ENCODE data around the gene KASH5.

The KASH5 gene

DNA sequence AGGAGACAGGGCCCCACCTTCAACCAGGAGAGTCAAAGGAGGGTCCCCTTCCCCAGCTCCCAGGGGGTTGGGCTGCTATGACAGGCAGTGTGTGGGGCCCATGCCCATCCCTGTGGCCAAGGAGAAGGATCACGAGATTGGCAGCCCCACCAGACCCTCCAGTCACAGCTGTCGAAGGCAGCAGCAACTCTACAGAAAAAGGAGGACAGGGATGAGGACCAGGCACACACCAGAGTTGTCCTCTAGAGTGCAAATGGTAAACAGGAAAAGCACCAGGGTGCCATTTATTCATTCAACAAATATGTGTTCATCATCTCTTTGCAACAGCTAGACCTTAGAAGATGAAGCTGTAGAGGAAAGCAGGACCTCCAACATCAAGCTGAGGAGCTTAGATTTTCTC lies 31.1 kb downstream of the KASH5 start:
- TF ChIP-seq, protein P1, sequence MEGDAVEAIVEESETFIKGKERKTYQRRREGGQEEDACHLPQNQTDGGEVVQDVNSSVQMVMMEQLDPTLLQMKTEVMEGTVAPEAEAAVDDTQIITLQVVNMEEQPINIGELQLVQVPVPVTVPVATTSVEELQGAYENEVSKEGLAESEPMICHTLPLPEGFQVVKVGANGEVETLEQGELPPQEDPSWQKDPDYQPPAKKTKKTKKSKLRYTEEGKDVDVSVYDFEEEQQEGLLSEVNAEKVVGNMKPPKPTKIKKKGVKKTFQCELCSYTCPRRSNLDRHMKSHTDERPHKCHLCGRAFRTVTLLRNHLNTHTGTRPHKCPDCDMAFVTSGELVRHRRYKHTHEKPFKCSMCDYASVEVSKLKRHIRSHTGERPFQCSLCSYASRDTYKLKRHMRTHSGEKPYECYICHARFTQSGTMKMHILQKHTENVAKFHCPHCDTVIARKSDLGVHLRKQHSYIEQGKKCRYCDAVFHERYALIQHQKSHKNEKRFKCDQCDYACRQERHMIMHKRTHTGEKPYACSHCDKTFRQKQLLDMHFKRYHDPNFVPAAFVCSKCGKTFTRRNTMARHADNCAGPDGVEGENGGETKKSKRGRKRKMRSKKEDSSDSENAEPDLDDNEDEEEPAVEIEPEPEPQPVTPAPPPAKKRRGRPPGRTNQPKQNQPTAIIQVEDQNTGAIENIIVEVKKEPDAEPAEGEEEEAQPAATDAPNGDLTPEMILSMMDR (IDR thresholded peaks at IDR 0.05; ENCODE audit: low read depth, low read length), result no peak
- no peak for TF ChIP-seq EZH2phosphoT487 (IDR thresholded peaks at IDR 0.05; ENCODE audit: low read depth)
- H3K9ac ChIP-seq (ENCODE audit: low read length), result no peak overlapping the region

DNA sequence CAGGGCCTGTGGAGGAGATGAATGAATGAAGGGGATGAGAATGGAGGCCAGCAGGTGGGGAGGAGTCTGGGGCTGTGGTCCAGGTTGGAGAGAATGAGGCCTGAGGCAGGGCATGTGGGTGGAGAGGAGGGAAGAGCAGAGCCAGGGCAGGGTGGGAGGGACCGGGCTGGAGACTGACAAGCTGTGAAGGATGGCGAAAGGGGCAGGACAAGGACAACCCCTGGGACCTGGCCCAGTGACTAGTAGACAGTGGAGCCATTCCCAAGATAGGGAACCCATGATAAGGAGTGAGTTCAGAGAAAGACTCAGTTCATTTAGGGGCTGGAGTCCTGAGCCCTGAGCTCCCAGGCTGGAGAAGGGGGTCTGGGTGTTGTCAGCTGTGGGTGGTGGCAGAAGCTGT lies 32.2 kb downstream of the KASH5 start:
- H4K20me1 ChIP-seq (ENCODE audit: insufficient read depth, low read length), result no peaks in the 10 kb centered on the region
- H3K36me3 ChIP-seq (replicated peaks; ENCODE audit: low read depth, low read length), result no peaks in the 10 kb centered on the region
- H3K9ac ChIP-seq (ENCODE audit: low read length), result no peak overlapping the region
- no peak overlapping the region for H3K4me3 ChIP-seq (ENCODE audit: low read length)
- H3K4me1 ChIP-seq (ENCODE audit: low read length), result no peaks in the 10 kb centered on the region
- peaks cover 27% of the 10 kb centered on the region for H3K27me3 ChIP-seq (ENCODE audit: low read depth, low read length)
- H3K79me2 ChIP-seq (ENCODE audit: low read length), result no peaks in the 10 kb centered on the region
- H3K4me2 ChIP-seq (ENCODE audit: low read length), result no peak overlapping the region
- H3K9me3 ChIP-seq (ENCODE audit: insufficient read depth, low read length), result no peaks in the 10 kb centered on the region
- no peak overlapping the region for H2AFZ ChIP-seq (ENCODE audit: low read depth, low read length)
- TF ChIP-seq EZH2phosphoT487 (IDR thresholded peaks at IDR 0.05; ENCODE audit: low read depth), result no peak
- TF ChIP-seq, protein P1 (IDR thresholded peaks at IDR 0.05; ENCODE audit: low read depth, low read length), result no peak
- H3K27ac ChIP-seq (ENCODE audit: low read length), result no peak overlapping the region

More for the DNA sequence above, 31.1 kb downstream of the KASH5 start:
- Histone ChIP-seq H4K20me1 (ENCODE audit: insufficient read depth, low read length) (no peaks in the 10 kb centered on the region), H3K9me3 (ENCODE audit: insufficient read depth, low read length) (no peaks in the 10 kb centered on the region), H3K27ac (ENCODE audit: low read length) (no peak overlapping the region), H3K4me1 (ENCODE audit: low read length) (no peaks in the 10 kb centered on the region), H3K79me2 (ENCODE audit: low read length) (no peaks in the 10 kb centered on the region), H3K4me2 (ENCODE audit: low read length) (no peak overlapping the region), H2AFZ (ENCODE audit: low read depth, low read length) (no peak overlapping the region), H3K4me3 (ENCODE audit: low read length) (no peak overlapping the region), H3K36me3 (replicated peaks; ENCODE audit: low read depth, low read length) (no peaks in the 10 kb centered on the region), H3K27me3 (ENCODE audit: low read depth, low read length) (peaks cover 18% of the 10 kb centered on the region)

DNA sequence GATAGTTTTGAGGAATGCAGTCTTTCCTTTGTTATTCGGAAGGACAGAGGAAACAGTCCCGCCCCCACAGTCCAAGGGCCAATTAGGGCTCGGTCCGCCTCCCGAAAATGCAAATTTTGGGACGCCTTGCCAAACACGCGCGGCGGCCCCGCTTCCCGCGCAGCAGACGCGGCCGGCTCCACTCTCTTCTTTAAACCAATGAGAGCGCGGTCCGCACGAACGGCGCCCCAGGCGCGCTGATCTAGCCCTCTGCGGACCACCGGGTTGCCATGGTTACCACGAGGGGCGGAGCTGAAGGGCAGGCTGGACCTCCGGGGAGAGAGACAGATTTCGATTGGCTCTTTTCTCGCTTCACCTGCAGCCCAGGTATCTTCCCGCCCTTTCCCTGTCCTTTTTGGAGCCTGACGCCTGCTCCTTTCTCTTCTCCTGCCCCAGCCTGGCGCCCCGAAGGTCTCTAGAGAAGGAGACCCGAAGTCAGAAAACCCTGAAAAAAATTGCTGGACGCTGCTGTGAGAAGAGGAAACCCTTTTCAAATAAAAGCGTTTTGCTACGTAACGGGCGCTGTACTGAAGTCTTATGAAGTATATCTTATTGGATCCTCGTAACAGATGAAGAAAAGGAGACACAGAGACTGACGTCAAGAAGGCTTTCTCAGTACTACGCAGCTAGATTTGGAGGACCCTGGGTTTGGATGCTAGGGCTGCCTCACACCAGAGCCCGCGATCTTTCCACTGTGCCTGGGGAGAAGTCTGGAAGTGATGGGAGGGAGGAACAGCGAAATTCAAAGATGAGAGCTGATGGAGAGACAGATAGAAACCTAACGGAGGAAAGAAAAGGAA lies 33.2 kb downstream of the KASH5 start:
- Histone ChIP-seq H3K27me3 (ENCODE audit: low read depth, low read length) (peaks cover 38% of the 10 kb centered on the region), H3K36me3 (replicated peaks; ENCODE audit: low read depth, low read length) (no peaks in the 10 kb centered on the region), H3K4me2 (ENCODE audit: low read length) (no peak overlapping the region), H3K27ac (ENCODE audit: low read length) (no peak overlapping the region), H3K4me1 (ENCODE audit: low read length) (no peaks in the 10 kb centered on the region), H2AFZ (ENCODE audit: low read depth, low read length) (no peak overlapping the region), H3K79me2 (ENCODE audit: low read length) (no peaks in the 10 kb centered on the region), H3K9ac (ENCODE audit: low read length) (no peak overlapping the region), H3K4me3 (ENCODE audit: low read length) (no peak overlapping the region), H3K9me3 (ENCODE audit: insufficient read depth, low read length) (no peaks in the 10 kb centered on the region), H4K20me1 (ENCODE audit: insufficient read depth, low read length) (no peaks in the 10 kb centered on the region)
- TF ChIP-seq, protein P1 (IDR thresholded peaks at IDR 0.05; ENCODE audit: low read depth, low read length), result no peak
- no peak for TF ChIP-seq EZH2phosphoT487 (IDR thresholded peaks at IDR 0.05; ENCODE audit: low read depth)

DNA sequence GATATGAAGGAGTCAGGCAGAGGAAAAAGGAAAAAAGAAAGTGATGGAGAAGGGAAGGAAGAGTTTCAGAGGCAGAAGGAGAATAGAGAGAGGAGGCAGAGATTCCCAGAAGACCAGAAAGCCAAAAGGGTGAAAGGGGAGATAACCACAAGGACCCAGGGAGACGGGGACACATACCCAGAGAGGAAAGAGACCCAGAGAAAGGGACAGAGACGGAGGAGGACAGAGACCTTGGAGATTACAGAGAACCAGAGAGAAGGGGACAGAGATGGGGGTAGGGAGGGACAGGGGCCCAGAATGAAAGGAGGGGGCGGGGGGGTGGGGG lies 33.8 kb downstream of the KASH5 start:
- H2AFZ ChIP-seq (ENCODE audit: low read depth, low read length), result no peak overlapping the region
- no peaks in the 10 kb centered on the region for H3K4me1 ChIP-seq (ENCODE audit: low read length)
- no peak overlapping the region for H3K4me2 ChIP-seq (ENCODE audit: low read length)

More for the DNA sequence above, 33.8 kb downstream of the KASH5 start:
- no peak overlapping the region for H3K27ac ChIP-seq (ENCODE audit: low read length)
- no peaks in the 10 kb centered on the region for H3K79me2 ChIP-seq (ENCODE audit: low read length)
- no peak overlapping the region for H3K4me3 ChIP-seq (ENCODE audit: low read length)
- H4K20me1 ChIP-seq (ENCODE audit: insufficient read depth, low read length), result no peaks in the 10 kb centered on the region
- no peaks in the 10 kb centered on the region for H3K9me3 ChIP-seq (ENCODE audit: insufficient read depth, low read length)
- peaks cover 43% of the 10 kb centered on the region for H3K27me3 ChIP-seq (ENCODE audit: low read depth, low read length)
- H3K9ac ChIP-seq (ENCODE audit: low read length), result no peak overlapping the region
- H3K36me3 ChIP-seq (replicated peaks; ENCODE audit: low read depth, low read length), result no peaks in the 10 kb centered on the region
- TF ChIP-seq, protein P1 (IDR thresholded peaks at IDR 0.05; ENCODE audit: low read depth, low read length), result no peak
- no peak for TF ChIP-seq EZH2phosphoT487 (IDR thresholded peaks at IDR 0.05; ENCODE audit: low read depth)
